T-helper 1 cell treated with Interleukin-12 subunit alpha and Interleukin-12 subunit beta and Interleukin-4 antibody, amounts not matched to agents 30 μg/mL and 1 μg/mL, for 36 hours (primary cell): Measurements from ENCODE around the gene NCOA7.

Source experiments
- H3K27ac Mint-ChIP-seq: one replicate; pipeline ENCODE4 v1.8.0; 2021; ENCODE audit warnings: mild to moderate bottlenecking, mixed read lengths
- H3K27me3 Mint-ChIP-seq: one replicate; pipeline ENCODE4 v1.8.0; 2021; ENCODE audit warnings: low read depth, mixed read lengths
- H3K36me3 Mint-ChIP-seq: one replicate; pipeline ENCODE4 v1.8.0; 2021; ENCODE audit warnings: low read depth, mixed read lengths
- H3K4me1 Mint-ChIP-seq: one replicate; pipeline ENCODE4 v1.8.0; 2021; ENCODE audit warnings: low read depth, mixed read lengths
- H3K4me3 Mint-ChIP-seq: one replicate; pipeline ENCODE4 v1.8.0; 2021; ENCODE audit warnings: mild to moderate bottlenecking, moderate library complexity, mixed read lengths
- H3K9me3 Mint-ChIP-seq: one replicate; pipeline ENCODE4 v1.8.0; 2021; ENCODE audit warnings: mixed read lengths

NCOA7 gene

GRCh38 chr6:125790358-125791150, at the start of gene NCOA7:
Gene NCOA7 (plus strand): TSS chr6:125790960. CDS start chr6:125815355, 24,395 bp downstream.
- peak within 1 kb of the TSS; percentile 99 for H3K27ac Mint-ChIP-seq
- H3K36me3 Mint-ChIP-seq: peaks cover 13% of the 10 kb centered on the region
- H3K9me3 Mint-ChIP-seq: no peaks in the 10 kb centered on the region
- peaks cover 41% of the 10 kb centered on the region for H3K4me1 Mint-ChIP-seq
- peak within 1 kb of the TSS; percentile 92 for H3K4me3 Mint-ChIP-seq
- H3K27me3 Mint-ChIP-seq: no peaks in the 10 kb centered on the region

GRCh38 chr6:125741336-125741735, 49.4 kb upstream of the NCOA7 start:
- peaks cover 66% of the 10 kb centered on the region for H3K27me3 Mint-ChIP-seq
- no peaks in the 10 kb centered on the region for H3K9me3 Mint-ChIP-seq
- no peak overlapping the region for H3K4me3 Mint-ChIP-seq
- H3K27ac Mint-ChIP-seq: no peak overlapping the region
- H3K4me1 Mint-ChIP-seq: peaks cover 6% of the 10 kb centered on the region
- H3K36me3 Mint-ChIP-seq: no peaks in the 10 kb centered on the region

- no peaks in the 10 kb centered on the region for H3K9me3 Mint-ChIP-seq
- no peak overlapping the region for H3K4me3 Mint-ChIP-seq
- H3K4me1 Mint-ChIP-seq: peaks cover 12% of the 10 kb centered on the region
- H3K36me3 Mint-ChIP-seq: peaks cover 4% of the 10 kb centered on the region
- H3K27me3 Mint-ChIP-seq: peaks cover 66% of the 10 kb centered on the region
- H3K27ac Mint-ChIP-seq: no peak overlapping the region
These were observed 48.7 kb upstream of the NCOA7 start for GRCh38 chr6:125742024-125742423.

- H3K27me3 Mint-ChIP-seq: peaks cover 67% of the 10 kb centered on the region
- H3K4me1 Mint-ChIP-seq: peaks cover 16% of the 10 kb centered on the region
- no peaks in the 10 kb centered on the region for H3K9me3 Mint-ChIP-seq
- no peak overlapping the region for H3K27ac Mint-ChIP-seq
- no peak overlapping the region for H3K4me3 Mint-ChIP-seq
- peaks cover 4% of the 10 kb centered on the region for H3K36me3 Mint-ChIP-seq
These were observed 48.2 kb upstream of the NCOA7 start for GRCh38 chr6:125742464-125743120.

GRCh38 chr6:125743604-125744003, 47.2 kb upstream of the NCOA7 start:
- Mint-ChIP-seq H3K9me3 (no peaks in the 10 kb centered on the region), H3K27me3 (peaks cover 73% of the 10 kb centered on the region), H3K4me3 (no peak overlapping the region), H3K27ac (no peak overlapping the region), H3K4me1 (peaks cover 16% of the 10 kb centered on the region), H3K36me3 (peaks cover 4% of the 10 kb centered on the region)

- Mint-ChIP-seq H3K36me3 (peaks cover 4% of the 10 kb centered on the region), H3K4me3 (no peak overlapping the region), H3K27me3 (peaks cover 79% of the 10 kb centered on the region)
These were observed 45.3 kb upstream of the NCOA7 start for GRCh38 chr6:125745281-125746018.

GRCh38 chr6:125746019-125746414, 44.7 kb upstream of the NCOA7 start:
- Mint-ChIP-seq H3K36me3 (peaks cover 4% of the 10 kb centered on the region), H3K27ac (no peak overlapping the region), H3K4me3 (peak overlapping the region; percentile 81), H3K27me3 (peaks cover 81% of the 10 kb centered on the region), H3K9me3 (no peaks in the 10 kb centered on the region), H3K4me1 (peaks cover 26% of the 10 kb centered on the region)

More at GRCh38 chr6:125745281-125746018, 45.3 kb upstream of the NCOA7 start:
- no peaks in the 10 kb centered on the region for H3K9me3 Mint-ChIP-seq
- H3K27ac Mint-ChIP-seq: no peak overlapping the region
- peaks cover 23% of the 10 kb centered on the region for H3K4me1 Mint-ChIP-seq

- peaks cover 28% of the 10 kb centered on the region for H3K4me1 Mint-ChIP-seq
- peaks cover 4% of the 10 kb centered on the region for H3K36me3 Mint-ChIP-seq
- H3K27me3 Mint-ChIP-seq: peaks cover 85% of the 10 kb centered on the region
- peak overlapping the region; percentile 81 for H3K4me3 Mint-ChIP-seq
- H3K27ac Mint-ChIP-seq: peak overlapping the region; percentile 2
- no peaks in the 10 kb centered on the region for H3K9me3 Mint-ChIP-seq
These were observed 43.8 kb upstream of the NCOA7 start for GRCh38 chr6:125746731-125747588.

GRCh38 chr6:125747589-125748405, 43.0 kb upstream of the NCOA7 start:
- Mint-ChIP-seq H3K4me3 (peak overlapping the region; percentile 81), H3K4me1 (peaks cover 28% of the 10 kb centered on the region), H3K36me3 (peaks cover 4% of the 10 kb centered on the region), H3K27ac (no peak overlapping the region), H3K27me3 (peaks cover 84% of the 10 kb centered on the region), H3K9me3 (no peaks in the 10 kb centered on the region)

GRCh38 chr6:125748406-125749172, 42.2 kb upstream of the NCOA7 start:
- H3K27me3 Mint-ChIP-seq: peaks cover 84% of the 10 kb centered on the region
- H3K4me1 Mint-ChIP-seq: peaks cover 28% of the 10 kb centered on the region
- no peak overlapping the region for H3K27ac Mint-ChIP-seq
- H3K4me3 Mint-ChIP-seq: peak overlapping the region; percentile 80
- H3K9me3 Mint-ChIP-seq: no peaks in the 10 kb centered on the region
- peaks cover 4% of the 10 kb centered on the region for H3K36me3 Mint-ChIP-seq

GRCh38 chr6:125749173-125749864, 41.4 kb upstream of the NCOA7 start, which contains the start of gene HEY2:
Gene HEY2 (plus strand): TSS chr6:125749632. CDS start chr6:125749777, 145 bp downstream.
- peaks cover 85% of the 10 kb centered on the region for H3K27me3 Mint-ChIP-seq

More at GRCh38 chr6:125749173-125749864, 41.4 kb upstream of the NCOA7 start, which contains the start of gene HEY2:
- Mint-ChIP-seq H3K36me3 (peaks cover 4% of the 10 kb centered on the region), H3K4me3 (peak within 1 kb of the TSS; percentile 80), H3K27ac (no peak within 1 kb of the TSS), H3K4me1 (peaks cover 28% of the 10 kb centered on the region), H3K9me3 (no peaks in the 10 kb centered on the region)
